SK-N-SH (cell line): ENCODE measurements around the gene SLC5A1. TPM values are rescaled to one million over a fixed set of nuclear protein-coding genes. Genes with fewer than 3 reads are reported as not detected.

Experiments
- CTCF ChIA-PET: fragments of 300-600, 350-600 bp; formaldehyde crosslinking; extraction: SDS; loops from one replicate; lab custom pipeline; 2021; lab: Yijun Ruan, JAX
- POLR2A ChIA-PET: fragments of 350-600 bp; sonication (Branson Sonifier 250); formaldehyde crosslinking; extraction: SDS; loops from one replicate; lab custom pipeline; 2020; ENCODE audit warnings: antibody characterized with exemption, inconsistent platforms; lab: Yijun Ruan, JAX
- DNase-seq: peaks from one replicate; pipeline ENCODE4 v3.0.0; 2012
- H2AFZ ChIP-seq: fragments of 200-600 bp; sonication (generic); 2 replicates; pipeline ENCODE4 v1.8.1; 2016; ENCODE audit warnings: antibody characterized with exemption, mild to moderate bottlenecking, low read depth
- H3F3A ChIP-seq: fragments of 200-600 bp; sonication (generic); replicated peaks from 2 replicates; pipeline ENCODE3; 2016; ENCODE audit warnings: antibody characterized with exemption, mild to moderate bottlenecking; ENCODE audit not compliant: insufficient read depth
- H3K27ac ChIP-seq, 2 experiments: fragments of 200-500 bp in 1 of 2; fragments of 200-600 bp in 1 of 2; sonication (Bioruptor generic) in 1 of 2; sonication (generic), shearing (Covaris generic) in 1 of 2; 2 replicates each; pipeline versions ENCODE4 v1.5.1 to v1.6.1; 2014 to 2016; ENCODE audit warnings: low read depth in 2 of 2, inconsistent platforms in 1 of 2, low read length in 1 of 2, mild to moderate bottlenecking in 1 of 2, mixed read lengths in 1 of 2
- H3K27me3 ChIP-seq: fragments of 200-600 bp; sonication (generic), shearing (Covaris generic); 2 replicates; pipeline ENCODE4 v1.6.1; 2016; ENCODE audit warnings: mixed run types; ENCODE audit not compliant: insufficient read depth
- H3K36me3 ChIP-seq, 2 experiments: fragments of 200-500 bp in 1 of 2; fragments of 200-600 bp in 1 of 2; sonication (Bioruptor generic) in 1 of 2; sonication (generic) in 1 of 2; replicated peaks in 1 of 2; 2 replicates each; pipeline versions ENCODE3 to v1.5.1; 2014 to 2016; ENCODE audit warnings: low read length in 1 of 2, mild to moderate bottlenecking in 1 of 2; ENCODE audit not compliant: insufficient read depth in 2 of 2, control insufficient read depth in 1 of 2
- H3K4me1 ChIP-seq, 2 experiments: fragments of 200-500 bp in 1 of 2; fragments of 200-600 bp in 1 of 2; sonication (Bioruptor generic) in 1 of 2; sonication (generic), shearing (Covaris generic) in 1 of 2; 2 replicates each; pipeline versions ENCODE4 v1.5.1 to v1.6.1; 2014 to 2016; ENCODE audit warnings: low read depth in 1 of 2, low read length in 1 of 2, mixed run types in 1 of 2; ENCODE audit not compliant: insufficient read depth in 2 of 2, control insufficient read depth in 1 of 2
- H3K4me2 ChIP-seq: fragments of 200-600 bp; sonication (generic), shearing (Covaris generic); 2 replicates; pipeline ENCODE4 v1.6.1; 2017; ENCODE audit warnings: mixed run types
- H3K4me3 ChIP-seq, 2 experiments: fragments of 200-500 bp in 1 of 2; fragments of 200-600 bp in 1 of 2; sonication (Bioruptor generic) in 1 of 2; sonication (generic), shearing (Covaris generic) in 1 of 2; 2 replicates each; pipeline versions ENCODE4 v1.5.1 to v1.8.1; 2014 to 2016; ENCODE audit warnings: low read depth in 2 of 2, inconsistent platforms in 1 of 2, low read length in 1 of 2, mild to moderate bottlenecking in 1 of 2, mixed read lengths in 1 of 2, moderate library complexity in 1 of 2
- H3K79me2 ChIP-seq: fragments of 200-600 bp; sonication (generic); 2 replicates; pipeline ENCODE4 v1.8.1; 2017; ENCODE audit warnings: mild to moderate bottlenecking; ENCODE audit not compliant: insufficient read depth
- H3K9ac ChIP-seq: fragments of 200-600 bp; sonication (generic); 2 replicates; pipeline ENCODE4 v1.6.1; 2017; ENCODE audit warnings: mixed run types
- H3K9me2 ChIP-seq: fragments of 200-600 bp; sonication (generic); 2 replicates; pipeline ENCODE4 v1.6.1; 2017; ENCODE audit warnings: mixed run types
- H3K9me3 ChIP-seq: fragments of 200-600 bp; sonication (generic); 2 replicates; pipeline ENCODE4 v1.6.1; 2017; ENCODE audit warnings: mixed run types, mild to moderate bottlenecking, moderate library complexity
- H4K20me1 ChIP-seq: fragments of 200-600 bp; sonication (generic); 2 replicates; pipeline ENCODE4 v1.6.1; 2017; ENCODE audit warnings: mild to moderate bottlenecking, mixed run types; ENCODE audit not compliant: insufficient read depth
- CHD2 ChIP-seq: fragments of 150-350 bp; IDR thresholded peaks from 2 replicates; pipeline ENCODE4 v1.6.1; 2018; ENCODE audit warnings: low read length; ENCODE audit not compliant: partially characterized antibody
- ELF1 ChIP-seq: IDR thresholded peaks from 2 replicates; pipeline ENCODE4 v1.4.0; 2012
- EZH2phosphoT487 ChIP-seq: fragments of 200-600 bp; sonication (generic); IDR thresholded peaks from 2 replicates; pipeline ENCODE4 v1.6.1; 2017; ENCODE audit warnings: low read depth, mixed run types, mild to moderate bottlenecking, antibody characterized with exemption, moderate library complexity, borderline replicate concordance
- FOXM1 ChIP-seq: IDR thresholded peaks from 2 replicates; pipeline ENCODE4 v1.4.0; 2012; ENCODE audit warnings: low read depth, mild to moderate bottlenecking
- GABPA ChIP-seq: IDR thresholded peaks from 2 replicates; pipeline ENCODE4 v1.4.0; 2012; ENCODE audit warnings: low read depth, mild to moderate bottlenecking
- GATA2 ChIP-seq: sonication (generic); formaldehyde crosslinking; IDR thresholded peaks from 2 replicates; pipeline ENCODE4 v1.5.0; 2020; ENCODE audit warnings: mild to moderate bottlenecking, missing genetic modification reagents
- MAX ChIP-seq: IDR thresholded peaks from 2 replicates; pipeline ENCODE4 v1.4.0; 2012; ENCODE audit warnings: low read depth
- NRF1 ChIP-seq: IDR thresholded peaks from 2 replicates; pipeline ENCODE4 v1.6.1; 2012; ENCODE audit warnings: low read depth, mild to moderate bottlenecking, low read length
- PBX3 ChIP-seq: IDR thresholded peaks from 2 replicates; pipeline ENCODE4; 2012
- POLR2AphosphoS5 ChIP-seq: IDR thresholded peaks from 2 replicates; pipeline ENCODE4 v1.6.1; 2012; ENCODE audit warnings: low read depth, low read length
- REST ChIP-seq: IDR thresholded peaks from 2 replicates; pipeline ENCODE4 v1.6.1; 2012; ENCODE audit warnings: mild to moderate bottlenecking, low read depth, low read length, moderate library complexity
- RFX5 ChIP-seq: IDR thresholded peaks from 2 replicates; pipeline ENCODE4 v1.6.1; 2012; ENCODE audit warnings: mild to moderate bottlenecking, improper control_type of control experiment, low read length
- RXRA ChIP-seq: IDR thresholded peaks from 2 replicates; pipeline ENCODE4 v1.4.0; 2012; ENCODE audit warnings: low read depth, mild to moderate bottlenecking, borderline replicate concordance
- SIN3A ChIP-seq: IDR thresholded peaks from 2 replicates; pipeline ENCODE4 v1.6.1; 2012; ENCODE audit warnings: low read depth, mild to moderate bottlenecking, low read length, moderate library complexity, borderline replicate concordance
- TCF12 ChIP-seq: IDR thresholded peaks from 2 replicates; pipeline ENCODE4 v1.4.0; 2012
- TEAD4 ChIP-seq: IDR thresholded peaks from 2 replicates; pipeline ENCODE4 v1.4.0; 2012; ENCODE audit warnings: mild to moderate bottlenecking, borderline replicate concordance; ENCODE audit not compliant: insufficient read depth
- USF1 ChIP-seq: IDR thresholded peaks from 2 replicates; pipeline ENCODE4 v1.4.0; 2012; ENCODE audit warnings: low read depth, borderline replicate concordance
- USF2 ChIP-seq: fragments of 150-350 bp; IDR thresholded peaks from 2 replicates; pipeline ENCODE4 v1.6.1; 2017; ENCODE audit warnings: antibody characterized with exemption, low read length, low read depth, borderline replicate concordance
- YY1 ChIP-seq: IDR thresholded peaks from 2 replicates; pipeline ENCODE4 v1.4.0; 2012; ENCODE audit warnings: low read depth, mild to moderate bottlenecking
- WGBS: methylation state at CpG from one replicate; pipeline ENCODE4 v1.1.6; 2017; ENCODE audit warnings: low lambda C conversion rate; 5-methylcytosine and 5-hydroxymethylcytosine counted together
- polyA plus RNA-seq, 3 experiments: library from polyadenylated mRNA; depleted of rRNA; stranded (reverse); fragments of >200 nt; gene quantifications; 2 replicates each; pipeline ENCODE4 v1.2.3, GENCODE V29; 2012

SLC5A1 gene
- polyA plus RNA-seq, 1 of the 3 experiments (the other 2 are of a cell fraction), result not detected

- TF ChIP-seq EZH2phosphoT487, result no peak
These were observed 20.6 kb downstream of the SLC5A1 start (continued) for GRCh38 chr22:32063701-32064100.

GRCh38 chr22:32066820-32067219 lies 23.8 kb downstream of the SLC5A1 start:
- no peaks in the 10 kb centered on the region for H3F3A ChIP-seq
- WGBS, result 17% methylated on average over 3 of the region's 3 CpGs
- no peak overlapping the region for H2AFZ ChIP-seq
- H4K20me1 ChIP-seq, result no peaks in the 10 kb centered on the region
- ChIA-PET POLR2A (no interaction called here), CTCF (interaction anchor here (1.0 to 3.2 kb wide), 4 partner anchors 12 to 506 kb away, joined by 3 to 15 read pairs (median 5); no protein-coding TSS in a partner anchor)
- H3K4me1 ChIP-seq, result no peaks in the 10 kb centered on the region
- no peaks in the 10 kb centered on the region for H3K79me2 ChIP-seq
- H3K27ac ChIP-seq, result no peak overlapping the region
- H3K9ac ChIP-seq, result no peak overlapping the region
- H3K4me3 ChIP-seq, result no peak overlapping the region
- H3K4me2 ChIP-seq, result no peak overlapping the region
- TF ChIP-seq RFX5, result no peak
- no peak for TF ChIP-seq RXRA
- TF ChIP-seq PBX3, result no peak
- TF ChIP-seq USF1, result no peak
- TF ChIP-seq TCF12, result no peak
- TF ChIP-seq FOXM1, result no peak
- no peak for TF ChIP-seq CHD2
- no peak for DNase-seq
- H3K9me3 ChIP-seq, result no peaks in the 10 kb centered on the region
- H3K9me2 ChIP-seq, result no peaks in the 10 kb centered on the region
- no peaks in the 10 kb centered on the region; the same call in 1 of the 2 replicates for H3K27me3 ChIP-seq
- no peaks in the 10 kb centered on the region for H3K36me3 ChIP-seq

- CTCF ChIA-PET, result interaction anchor here (1.0 to 1.7 kb wide), 3 partner anchors 11 to 507 kb away, joined by 3 to 7 read pairs (median 3); no protein-coding TSS in a partner anchor
- no peak for TF ChIP-seq PBX3
- no peak for TF ChIP-seq NRF1
- TF ChIP-seq MAX, result no peak
- no peak for TF ChIP-seq GABPA
- TF ChIP-seq USF2, result no peak
- TF ChIP-seq FOXM1, result no peak
- no peak for TF ChIP-seq TEAD4
- no peak for TF ChIP-seq ELF1
- no peak for TF ChIP-seq REST
- no peak for TF ChIP-seq POLR2AphosphoS5
- no peak for TF ChIP-seq SIN3A
- TF ChIP-seq YY1, result no peak
- TF ChIP-seq RXRA, result no peak
- no peak for TF ChIP-seq GATA2 (CRISPR knock-in tag)
- no peak for TF ChIP-seq EZH2phosphoT487
These were observed 24.6 kb downstream of the SLC5A1 start for GRCh38 chr22:32067613-32068012.

More at GRCh38 chr22:32067613-32068012, 24.6 kb downstream of the SLC5A1 start:
- Histone ChIP-seq H3K9me3 (no peaks in the 10 kb centered on the region), H3K4me3 (no peak overlapping the region), H3K9me2 (no peaks in the 10 kb centered on the region), H4K20me1 (no peaks in the 10 kb centered on the region), H3F3A (no peaks in the 10 kb centered on the region), H2AFZ (no peak overlapping the region), H3K27ac (no peak overlapping the region), H3K9ac (no peak overlapping the region), H3K36me3 (no peaks in the 10 kb centered on the region), H3K27me3 (no peaks in the 10 kb centered on the region; the same call in 1 of the 2 replicates), H3K4me2 (no peak overlapping the region), H3K79me2 (no peaks in the 10 kb centered on the region), H3K4me1 (no peaks in the 10 kb centered on the region)
- POLR2A ChIA-PET, result no interaction called here
- no peak for DNase-seq
- WGBS, result 0% methylated on average over 2 of the region's 2 CpGs
